ENCODE results near the gene C11orf91. TPM values are rescaled to one million over a fixed set of nuclear protein-coding genes. Genes with fewer than 3 reads are reported as not detected.

Gene C11orf91
- total RNA-seq, 1 experiment from 2014 or later = not detected

DNA sequence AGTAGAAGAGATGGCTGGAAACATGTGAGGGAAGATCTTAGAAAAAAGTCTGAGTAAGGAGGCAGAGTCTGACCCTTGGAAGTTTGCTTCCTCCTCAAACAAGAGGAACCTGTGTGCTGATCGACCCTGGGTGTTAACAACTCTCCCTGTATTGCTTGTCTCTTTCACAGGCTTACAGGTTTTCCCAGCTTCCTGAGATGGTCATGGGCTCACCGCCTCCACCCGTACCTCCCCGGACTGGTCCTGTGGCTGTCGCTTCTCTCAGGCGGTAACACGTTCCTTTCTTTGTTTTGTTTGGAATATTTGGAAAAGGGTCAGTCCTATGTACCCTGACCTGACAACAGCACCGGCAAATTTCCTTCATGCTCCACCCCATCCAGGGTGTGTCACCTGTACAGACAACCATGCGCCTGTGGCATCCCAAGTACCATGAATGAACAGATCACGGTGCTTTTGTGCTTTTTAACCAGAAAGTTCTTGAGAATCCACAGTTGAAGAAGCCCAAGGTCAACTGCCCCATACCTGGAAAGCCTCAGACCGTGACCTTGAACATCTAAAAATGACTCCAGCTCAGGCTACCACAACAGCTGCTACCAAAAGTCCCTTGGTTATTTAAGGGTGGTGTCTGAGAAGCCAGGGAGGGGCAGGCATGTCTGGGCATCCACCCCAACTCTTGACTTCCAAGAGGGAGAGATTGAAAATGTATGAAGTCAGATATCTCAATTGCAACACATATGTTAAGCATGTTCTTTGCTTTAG, 44.6 kb downstream of the C11orf91 start:
- POLR2A ChIA-PET (ENCODE audit: unreplicated experiment) = no interaction called here
- no peak for DNase-seq
- no TSS peak for BruUV-seq (replicated peaks)

DNA sequence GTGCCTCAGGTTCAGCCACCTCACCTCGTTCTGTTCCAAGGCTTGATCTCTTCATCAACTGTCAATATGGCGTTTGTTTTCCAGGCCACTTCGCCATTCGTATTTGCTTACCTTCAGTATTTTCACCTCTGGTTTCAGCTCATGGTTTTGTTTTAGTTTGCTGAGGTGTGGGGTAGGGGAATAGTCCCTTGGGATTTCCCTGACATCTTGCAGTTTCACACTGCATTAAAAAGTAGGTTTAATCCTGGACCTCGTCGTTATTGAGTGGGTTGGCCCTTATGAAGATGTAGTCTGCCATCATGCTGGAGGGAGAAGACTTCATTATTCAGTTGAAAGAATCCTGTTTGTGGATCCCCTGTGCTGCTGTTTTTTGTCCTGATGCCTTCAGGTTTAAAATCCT, 46.0 kb downstream of the C11orf91 start:
- no peak for TF ChIP-seq EZH2 (IDR thresholded peaks at IDR 0.05; ENCODE audit: low read depth)
- TF ChIP-seq, protein P1, sequence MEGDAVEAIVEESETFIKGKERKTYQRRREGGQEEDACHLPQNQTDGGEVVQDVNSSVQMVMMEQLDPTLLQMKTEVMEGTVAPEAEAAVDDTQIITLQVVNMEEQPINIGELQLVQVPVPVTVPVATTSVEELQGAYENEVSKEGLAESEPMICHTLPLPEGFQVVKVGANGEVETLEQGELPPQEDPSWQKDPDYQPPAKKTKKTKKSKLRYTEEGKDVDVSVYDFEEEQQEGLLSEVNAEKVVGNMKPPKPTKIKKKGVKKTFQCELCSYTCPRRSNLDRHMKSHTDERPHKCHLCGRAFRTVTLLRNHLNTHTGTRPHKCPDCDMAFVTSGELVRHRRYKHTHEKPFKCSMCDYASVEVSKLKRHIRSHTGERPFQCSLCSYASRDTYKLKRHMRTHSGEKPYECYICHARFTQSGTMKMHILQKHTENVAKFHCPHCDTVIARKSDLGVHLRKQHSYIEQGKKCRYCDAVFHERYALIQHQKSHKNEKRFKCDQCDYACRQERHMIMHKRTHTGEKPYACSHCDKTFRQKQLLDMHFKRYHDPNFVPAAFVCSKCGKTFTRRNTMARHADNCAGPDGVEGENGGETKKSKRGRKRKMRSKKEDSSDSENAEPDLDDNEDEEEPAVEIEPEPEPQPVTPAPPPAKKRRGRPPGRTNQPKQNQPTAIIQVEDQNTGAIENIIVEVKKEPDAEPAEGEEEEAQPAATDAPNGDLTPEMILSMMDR (conservative IDR thresholded peaks at IDR 0.05) = no peak
- H3K27ac ChIP-seq = no peak overlapping the region
- H3F3A ChIP-seq (ENCODE audit: insufficient read depth, low read depth) = no peaks in the 10 kb centered on the region
- BruUV-seq (replicated peaks) = no TSS peak
- no peak overlapping the region for H3K4me2 ChIP-seq
- POLR2A ChIA-PET (ENCODE audit: unreplicated experiment) = interaction anchor here (0.6 kb wide), 1 partner anchor 346 kb away, joined by 3 read pairs; no protein-coding TSS in a partner anchor
- no peaks in the 10 kb centered on the region for H3K9me3 ChIP-seq (ENCODE audit: insufficient read depth, low read depth)
- H3K4me1 ChIP-seq (replicated peaks; ENCODE audit: insufficient read depth) = no peaks in the 10 kb centered on the region
- intact Hi-C loops (cut with micrococcal nuclease; ENCODE audit: unreplicated experiment) = no loop called here
- H3K27me3 ChIP-seq (ENCODE audit: insufficient read depth, low read depth) = no peaks in the 10 kb centered on the region
- H3K36me3 ChIP-seq (ENCODE audit: low read depth) = no peaks in the 10 kb centered on the region
- H3K9me2 ChIP-seq (ENCODE audit: insufficient read depth) = no peaks in the 10 kb centered on the region
- no peaks in the 10 kb centered on the region for H3K79me2 ChIP-seq (ENCODE audit: low read depth)
- H2AFZ ChIP-seq = no peak overlapping the region
- no peak for DNase-seq
- CTCF ChIA-PET = no interaction called here
- H3K4me3 ChIP-seq = no peak overlapping the region
- H4K20me1 ChIP-seq (ENCODE audit: insufficient read depth) = no peaks in the 10 kb centered on the region

More for the DNA sequence above, 44.6 kb downstream of the C11orf91 start:
- intact Hi-C loops (cut with micrococcal nuclease; ENCODE audit: unreplicated experiment) = no loop called here
- Histone ChIP-seq H3K36me3 (ENCODE audit: low read depth) (no peaks in the 10 kb centered on the region), H3K4me3 (no peak overlapping the region), H3K4me1 (replicated peaks; ENCODE audit: insufficient read depth) (no peaks in the 10 kb centered on the region), H3K27me3 (ENCODE audit: insufficient read depth, low read depth) (no peaks in the 10 kb centered on the region), H3K9me2 (ENCODE audit: insufficient read depth) (no peaks in the 10 kb centered on the region), H3K9me3 (ENCODE audit: insufficient read depth, low read depth) (no peaks in the 10 kb centered on the region), H2AFZ (no peak overlapping the region), H4K20me1 (ENCODE audit: insufficient read depth) (no peaks in the 10 kb centered on the region), H3K79me2 (ENCODE audit: low read depth) (no peaks in the 10 kb centered on the region), H3K27ac (no peak overlapping the region), H3K4me2 (no peak overlapping the region), H3F3A (ENCODE audit: insufficient read depth, low read depth) (no peaks in the 10 kb centered on the region)
- CTCF ChIA-PET = no interaction called here
- TF ChIP-seq, protein P1 (conservative IDR thresholded peaks at IDR 0.05) = no peak
- TF ChIP-seq EZH2 (IDR thresholded peaks at IDR 0.05; ENCODE audit: low read depth) = no peak

DNA sequence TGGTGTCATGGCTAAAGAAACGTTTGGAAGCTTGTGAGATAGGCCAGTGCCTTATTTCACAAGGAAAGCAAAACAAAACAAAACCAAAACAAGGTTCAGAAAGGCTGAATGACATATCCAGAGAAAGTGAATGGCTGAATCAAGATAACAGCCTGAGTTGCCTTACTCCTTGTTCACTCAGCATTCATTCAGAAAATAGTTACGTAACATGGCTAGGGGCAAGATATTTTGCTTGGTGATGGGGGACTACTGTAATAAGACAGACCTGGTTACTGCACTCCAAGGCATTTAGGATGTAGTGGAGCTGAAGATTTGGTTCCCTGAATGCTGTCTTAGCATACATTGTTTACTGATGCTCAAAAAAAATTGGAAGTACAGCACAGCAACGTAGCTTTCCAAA, 47.7 kb downstream of the C11orf91 start:
- H4K20me1 ChIP-seq (ENCODE audit: insufficient read depth) = no peaks in the 10 kb centered on the region
- TF ChIP-seq, protein P1 (conservative IDR thresholded peaks at IDR 0.05) = no peak
- TF ChIP-seq EZH2 (IDR thresholded peaks at IDR 0.05; ENCODE audit: low read depth) = no peak
- H3K4me2 ChIP-seq = no peak overlapping the region
- no peaks in the 10 kb centered on the region for H3K79me2 ChIP-seq (ENCODE audit: low read depth)
- no peaks in the 10 kb centered on the region for H3K4me1 ChIP-seq (replicated peaks; ENCODE audit: insufficient read depth)
- no peak overlapping the region for H3K4me3 ChIP-seq
- BruUV-seq (replicated peaks) = no TSS peak
- H3K9me3 ChIP-seq (ENCODE audit: insufficient read depth, low read depth) = no peaks in the 10 kb centered on the region
- no peak for DNase-seq
- no peaks in the 10 kb centered on the region for H3F3A ChIP-seq (ENCODE audit: insufficient read depth, low read depth)
- H3K27ac ChIP-seq = no peak overlapping the region
- H2AFZ ChIP-seq = no peak overlapping the region
- H3K36me3 ChIP-seq (ENCODE audit: low read depth) = no peaks in the 10 kb centered on the region
- POLR2A ChIA-PET (ENCODE audit: unreplicated experiment) = no interaction called here
- intact Hi-C loops (cut with micrococcal nuclease; ENCODE audit: unreplicated experiment) = no loop called here
- no peaks in the 10 kb centered on the region for H3K9me2 ChIP-seq (ENCODE audit: insufficient read depth)
- no peaks in the 10 kb centered on the region for H3K27me3 ChIP-seq (ENCODE audit: insufficient read depth, low read depth)
- CTCF ChIA-PET = no interaction called here
